ENCODE results near the gene CNTNAP2. TPM values are rescaled to one million over a fixed set of nuclear protein-coding genes. Genes with fewer than 3 reads are reported as not detected.

Gene CNTNAP2
- total and polyA plus RNA-seq, 2 of the 4 experiments (the other 2 are of a cell fraction), result not detected

DNA sequence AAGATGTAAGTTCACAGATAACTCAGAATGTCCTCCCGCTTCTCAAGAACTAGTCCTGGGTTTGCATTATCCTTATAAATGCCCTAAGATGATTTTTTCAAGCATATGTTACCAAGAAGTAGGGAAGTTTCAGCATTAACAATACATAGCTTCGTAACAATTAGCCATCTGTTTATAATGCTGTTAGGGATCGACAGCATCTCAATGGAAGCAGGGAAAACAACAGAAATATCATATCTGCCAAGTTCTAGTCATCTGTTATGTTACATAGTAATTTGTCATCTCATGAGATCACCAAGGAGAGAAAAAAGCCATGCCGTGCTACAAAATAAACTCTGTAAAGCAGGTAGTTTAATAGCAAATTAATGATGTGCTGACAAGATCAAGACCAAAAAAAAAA, 1742.4 kb downstream of the CNTNAP2 start:
- Histone ChIP-seq H3K27ac (ENCODE audit: insufficient read depth, low read length) (no peak overlapping the region), H3K9me1 (ENCODE audit: insufficient read depth, low read length) (no peaks in the 10 kb centered on the region), H3K4me3 (ENCODE audit: insufficient read depth, low read depth, low read length) (no peak overlapping the region), H4K91ac (ENCODE audit: insufficient read depth, low read depth, low read length) (no peak overlapping the region), H3K4ac (ENCODE audit: low read depth, low read length) (no peak overlapping the region), H3K79me1 (ENCODE audit: low read depth in 1 of 2, low read length in 2 of 2) (no peaks in the 10 kb centered on the region), H2BK20ac (ENCODE audit: low read depth, low read length) (no peak overlapping the region), H3K4me2 (ENCODE audit: low read depth, low read length) (no peak overlapping the region), H4K8ac (ENCODE audit: low read depth in 2 of 2, low read length in 2 of 2) (no peak overlapping the region), H3K18ac (ENCODE audit: low read depth, low read length) (no peak overlapping the region), H4K5ac (ENCODE audit: low read depth, low read length) (no peak overlapping the region), H2AK5ac (ENCODE audit: low read depth, low read length) (no peak overlapping the region), H2AK9ac (replicated peaks; ENCODE audit: low read depth, low read length, poor library complexity) (no peak overlapping the region), H3K56ac (ENCODE audit: extremely low read depth, insufficient read depth, low read length) (no peak overlapping the region), H4K20me1 (ENCODE audit: insufficient read depth, low read length) (no peaks in the 10 kb centered on the region), H2BK120ac (ENCODE audit: low read depth, low read length) (no peak overlapping the region), H3K14ac (replicated peaks; ENCODE audit: low read depth, low read length) (no peak overlapping the region), H2BK5ac (ENCODE audit: low read depth, low read length, poor library complexity, severe bottlenecking) (no peak overlapping the region), H3K4me1 (ENCODE audit: control insufficient read depth, insufficient read depth, low read length) (no peaks in the 10 kb centered on the region), H3K36me3 (ENCODE audit: control insufficient read depth, insufficient read depth, low read length) (no peaks in the 10 kb centered on the region), H3K27me3 (ENCODE audit: control insufficient read depth, insufficient read depth, low read length) (no peaks in the 10 kb centered on the region), H2AFZ (replicated peaks; ENCODE audit: low read length, poor library complexity) (no peak overlapping the region), H3K9me3 (ENCODE audit: control insufficient read depth, insufficient read depth, low read length) (peaks cover 6% of the 10 kb centered on the region), H2BK15ac (ENCODE audit: low read depth, low read length) (no peak overlapping the region), H3K23ac (ENCODE audit: low read depth, low read length) (no peak overlapping the region), H3K9ac (ENCODE audit: low read depth, low read length) (no peak overlapping the region)
- intact Hi-C loops (cut with micrococcal nuclease) (no loop called here), in situ Hi-C loops (cut with MboI; ENCODE audit: low sequenced_read_pairs) (no loop called here), dilution Hi-C loops (cut with HindIII; ENCODE audit: low sequenced_read_pairs, unreplicated experiment) (no loop called here)
- DNase-seq (no peak), ATAC-seq (ENCODE audit: low read depth) (no peak)
- TF ChIP-seq MAFK (IDR thresholded peaks at IDR 0.05; ENCODE audit: low read depth, low read length) (no peak), MAZ (IDR thresholded peaks at IDR 0.05; ENCODE audit: borderline replicate concordance, low read depth, low read length) (no peak), SMC3 (IDR thresholded peaks at IDR 0.05; ENCODE audit: low read depth, low read length) (no peak), RAD21 (IDR thresholded peaks at IDR 0.05; ENCODE audit: low read length) (no peak), NFE2L2 (IDR thresholded peaks at IDR 0.05; ENCODE audit: low read depth, low read length) (no peak), BHLHE40 (IDR thresholded peaks at IDR 0.05; ENCODE audit: low read depth, low read length) (no peak), POLR2A (IDR thresholded peaks at IDR 0.05; ENCODE audit: low read depth, low read length) (no peak), CHD1 (IDR thresholded peaks at IDR 0.05; ENCODE audit: low read depth, low read length) (no peak), RCOR1 (IDR thresholded peaks at IDR 0.05; ENCODE audit: insufficient replicate concordance, low read length) (no peak), FOS (IDR thresholded peaks at IDR 0.05; ENCODE audit: low read depth, low read length) (no peak), RFX5 (IDR thresholded peaks at IDR 0.05; ENCODE audit: low read depth, low read length) (no peak), CEBPB (IDR thresholded peaks at IDR 0.05; ENCODE audit: low read depth, low read length) (no peak)
- TF ChIP-seq, protein P1, sequence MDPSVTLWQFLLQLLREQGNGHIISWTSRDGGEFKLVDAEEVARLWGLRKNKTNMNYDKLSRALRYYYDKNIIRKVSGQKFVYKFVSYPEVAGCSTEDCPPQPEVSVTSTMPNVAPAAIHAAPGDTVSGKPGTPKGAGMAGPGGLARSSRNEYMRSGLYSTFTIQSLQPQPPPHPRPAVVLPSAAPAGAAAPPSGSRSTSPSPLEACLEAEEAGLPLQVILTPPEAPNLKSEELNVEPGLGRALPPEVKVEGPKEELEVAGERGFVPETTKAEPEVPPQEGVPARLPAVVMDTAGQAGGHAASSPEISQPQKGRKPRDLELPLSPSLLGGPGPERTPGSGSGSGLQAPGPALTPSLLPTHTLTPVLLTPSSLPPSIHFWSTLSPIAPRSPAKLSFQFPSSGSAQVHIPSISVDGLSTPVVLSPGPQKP (IDR thresholded peaks at IDR 0.05; ENCODE audit: borderline replicate concordance, low read depth, low read length), result no peak
- TF ChIP-seq, protein P2, sequence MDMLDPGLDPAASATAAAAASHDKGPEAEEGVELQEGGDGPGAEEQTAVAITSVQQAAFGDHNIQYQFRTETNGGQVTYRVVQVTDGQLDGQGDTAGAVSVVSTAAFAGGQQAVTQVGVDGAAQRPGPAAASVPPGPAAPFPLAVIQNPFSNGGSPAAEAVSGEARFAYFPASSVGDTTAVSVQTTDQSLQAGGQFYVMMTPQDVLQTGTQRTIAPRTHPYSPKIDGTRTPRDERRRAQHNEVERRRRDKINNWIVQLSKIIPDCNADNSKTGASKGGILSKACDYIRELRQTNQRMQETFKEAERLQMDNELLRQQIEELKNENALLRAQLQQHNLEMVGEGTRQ (IDR thresholded peaks at IDR 0.05; ENCODE audit: low read depth, low read length), result no peak
- TF ChIP-seq, protein P3, sequence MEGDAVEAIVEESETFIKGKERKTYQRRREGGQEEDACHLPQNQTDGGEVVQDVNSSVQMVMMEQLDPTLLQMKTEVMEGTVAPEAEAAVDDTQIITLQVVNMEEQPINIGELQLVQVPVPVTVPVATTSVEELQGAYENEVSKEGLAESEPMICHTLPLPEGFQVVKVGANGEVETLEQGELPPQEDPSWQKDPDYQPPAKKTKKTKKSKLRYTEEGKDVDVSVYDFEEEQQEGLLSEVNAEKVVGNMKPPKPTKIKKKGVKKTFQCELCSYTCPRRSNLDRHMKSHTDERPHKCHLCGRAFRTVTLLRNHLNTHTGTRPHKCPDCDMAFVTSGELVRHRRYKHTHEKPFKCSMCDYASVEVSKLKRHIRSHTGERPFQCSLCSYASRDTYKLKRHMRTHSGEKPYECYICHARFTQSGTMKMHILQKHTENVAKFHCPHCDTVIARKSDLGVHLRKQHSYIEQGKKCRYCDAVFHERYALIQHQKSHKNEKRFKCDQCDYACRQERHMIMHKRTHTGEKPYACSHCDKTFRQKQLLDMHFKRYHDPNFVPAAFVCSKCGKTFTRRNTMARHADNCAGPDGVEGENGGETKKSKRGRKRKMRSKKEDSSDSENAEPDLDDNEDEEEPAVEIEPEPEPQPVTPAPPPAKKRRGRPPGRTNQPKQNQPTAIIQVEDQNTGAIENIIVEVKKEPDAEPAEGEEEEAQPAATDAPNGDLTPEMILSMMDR (conservative IDR thresholded peaks at IDR 0.05; ENCODE audit: low read depth, low read length), result no peak
- ChIA-PET CTCF (no interaction called here), POLR2A (ENCODE audit: unreplicated experiment) (no interaction called here)
- no CpG with 5 or more reads among the region's 4 CpGs for WGBS, 2 experiments (ENCODE audit: extremely low coverage in 2 of 2, insufficient read length in 1 of 2)
- BruUV-seq (replicated peaks), result no TSS peak
